ENCODE measurements around the gene PNKD.

Gene PNKD

DNA sequence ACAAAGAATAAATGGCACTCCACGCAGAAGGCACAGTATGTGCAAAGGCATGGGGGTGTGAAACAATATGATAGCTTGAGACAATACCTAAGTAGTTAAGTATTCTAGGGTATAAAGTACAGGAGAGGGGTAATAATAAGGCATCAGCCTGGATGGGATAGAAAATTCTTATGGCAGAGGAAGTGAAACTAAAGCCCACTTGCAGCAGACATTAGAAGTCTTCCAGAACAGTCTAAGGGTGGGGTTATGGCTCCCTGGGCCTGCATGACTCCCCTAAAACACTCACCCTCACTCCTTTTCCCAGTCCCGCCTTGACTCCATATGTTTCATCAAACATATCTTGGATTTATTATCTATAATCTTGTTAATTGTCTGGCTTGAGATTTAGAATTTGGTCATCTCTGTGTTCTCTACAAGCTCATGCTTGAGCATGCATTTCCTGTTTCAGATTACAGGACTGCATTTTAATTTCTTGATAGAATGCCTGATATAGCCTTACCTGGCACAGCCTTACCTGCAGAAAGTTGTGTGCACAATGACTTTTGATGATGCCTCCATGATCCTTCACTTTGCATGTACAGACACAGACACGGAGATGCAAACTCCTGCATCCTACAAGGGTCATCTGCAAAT lies 50.5 kb downstream of the PNKD start:
- DNase-seq: no peak

DNA sequence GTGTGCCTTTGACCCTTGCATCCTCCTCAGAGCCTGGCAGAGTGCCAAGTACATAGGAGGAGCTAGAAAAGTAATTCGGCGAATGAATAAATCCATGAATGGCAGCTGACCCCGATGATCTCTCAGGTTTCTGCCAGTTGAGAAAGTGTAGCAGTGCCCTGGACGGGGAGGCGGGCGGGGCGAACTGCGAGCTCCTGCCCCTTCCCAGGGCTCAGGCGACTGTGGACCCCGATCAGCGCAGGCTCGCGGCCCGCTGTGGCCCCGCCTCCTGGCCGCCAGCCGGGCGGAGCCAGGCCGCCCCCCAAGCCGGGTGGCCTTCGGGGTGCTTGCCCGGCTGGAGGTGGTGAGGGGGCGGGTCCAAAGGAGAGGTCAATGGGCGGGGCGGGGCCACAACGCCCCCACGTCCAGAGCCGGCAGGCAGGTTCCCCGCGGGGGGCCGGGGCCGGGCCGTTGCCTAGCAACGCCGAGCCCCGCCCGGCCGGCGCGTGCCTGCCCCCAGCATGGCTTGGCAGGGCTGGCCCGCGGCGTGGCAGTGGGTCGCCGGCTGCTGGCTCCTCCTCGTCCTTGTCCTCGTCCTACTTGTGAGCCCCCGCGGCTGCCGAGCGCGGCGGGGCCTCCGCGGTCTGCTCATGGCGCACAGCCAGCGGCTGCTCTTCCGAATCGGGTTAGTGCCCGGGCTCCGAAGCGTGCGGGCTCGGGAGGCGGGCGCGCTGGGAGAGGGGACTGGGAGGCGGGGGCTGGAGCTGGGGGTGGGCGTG lies 52.6 kb downstream of the PNKD start:
- peak; percentile 73 for DNase-seq

DNA sequence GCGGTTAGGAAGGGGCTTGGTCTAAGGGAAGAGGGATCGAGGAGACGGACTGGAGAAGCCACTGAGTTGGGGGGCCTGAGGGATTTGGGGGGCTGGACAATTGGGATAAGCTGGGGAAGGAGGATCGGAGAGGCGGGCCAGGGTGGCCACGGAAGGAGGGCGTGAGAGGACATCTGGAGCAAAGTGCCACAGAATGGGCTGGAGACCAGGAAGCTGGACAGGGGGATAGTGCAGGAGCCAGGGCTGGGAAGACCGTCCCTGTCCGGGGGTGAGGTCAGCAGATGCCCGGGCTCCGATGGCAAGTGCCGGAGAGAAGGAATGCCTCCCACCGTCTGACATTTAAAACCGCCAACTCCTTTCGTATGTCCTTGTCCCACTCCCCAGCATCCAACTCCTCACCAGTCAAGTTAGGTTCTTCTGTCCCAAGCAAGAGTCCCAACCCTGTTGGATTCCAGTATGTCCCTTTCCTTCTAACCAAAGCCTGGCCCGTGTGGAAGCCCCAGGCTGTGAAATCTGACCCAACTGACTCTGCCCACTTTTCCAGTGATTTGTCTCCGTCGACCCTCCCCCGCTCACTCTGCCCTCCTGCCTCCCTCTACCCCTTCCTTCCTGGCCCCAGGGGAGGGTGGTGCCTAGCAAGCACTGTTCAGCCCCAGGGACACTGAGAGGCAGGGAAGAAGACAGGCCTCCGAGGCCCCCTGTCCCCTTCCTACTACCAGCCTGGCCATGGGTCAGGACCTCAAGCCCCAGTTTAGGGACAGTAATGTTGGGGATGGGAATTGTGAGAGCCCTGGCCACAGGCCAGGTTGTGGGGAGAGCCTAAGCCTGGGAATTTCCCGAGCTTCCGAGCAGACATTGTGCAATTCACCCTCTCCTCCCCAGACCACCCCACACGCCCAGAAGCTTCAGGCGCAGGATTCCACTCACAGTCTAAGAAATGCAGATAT lies 53.5 kb downstream of the PNKD start:
- DNase-seq: peak; percentile 27

DNA sequence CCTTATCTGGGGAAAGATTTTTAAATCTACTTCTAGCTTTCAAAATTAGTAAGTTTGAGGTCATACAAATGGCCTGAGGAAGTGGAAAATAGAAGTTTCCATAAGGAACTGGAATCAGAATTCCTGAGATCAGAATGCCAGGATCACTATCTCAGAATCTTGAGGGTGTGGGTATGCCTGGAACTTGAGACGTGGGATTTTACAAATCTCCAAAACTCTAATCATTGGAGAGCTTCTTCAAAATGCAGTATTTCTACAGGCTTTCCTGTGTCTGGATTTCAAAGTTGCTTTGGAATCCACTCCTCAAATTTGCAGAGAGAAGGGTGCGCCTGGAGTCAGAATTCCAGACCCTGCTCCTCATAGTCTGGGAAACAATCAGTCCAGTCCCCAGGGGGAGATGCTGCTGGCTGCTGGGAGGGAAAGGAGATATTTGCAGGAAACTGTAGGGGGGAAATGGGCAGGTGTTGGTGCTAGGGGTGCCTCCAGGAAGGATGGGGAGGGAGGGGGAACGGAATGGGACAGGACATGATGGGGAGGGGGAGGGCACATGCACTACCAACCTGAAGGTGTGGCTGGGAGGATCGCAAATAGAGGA lies 55.3 kb downstream of the PNKD start:
- DNase-seq: no peak

DNA sequence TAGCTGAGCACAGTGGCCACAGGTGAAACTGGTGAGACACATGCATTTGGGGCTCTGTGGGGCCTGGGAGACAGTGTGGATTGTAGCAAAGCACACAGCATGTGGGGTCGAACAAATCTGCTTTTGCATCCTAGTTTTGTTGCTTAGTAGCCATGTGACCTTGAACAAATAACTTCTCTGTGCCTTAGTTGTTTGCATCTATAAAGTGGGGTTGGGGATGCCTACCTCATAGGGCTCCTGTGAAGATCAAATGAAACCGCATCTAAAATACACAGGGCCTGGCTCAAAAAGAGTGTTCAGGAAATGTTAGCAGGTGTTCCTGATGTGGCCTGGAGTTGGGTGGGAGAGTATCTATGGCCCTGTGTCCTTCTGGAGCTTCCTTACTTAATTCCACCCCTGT lies 56.0 kb downstream of the PNKD start:
- DNase-seq: no peak

DNA sequence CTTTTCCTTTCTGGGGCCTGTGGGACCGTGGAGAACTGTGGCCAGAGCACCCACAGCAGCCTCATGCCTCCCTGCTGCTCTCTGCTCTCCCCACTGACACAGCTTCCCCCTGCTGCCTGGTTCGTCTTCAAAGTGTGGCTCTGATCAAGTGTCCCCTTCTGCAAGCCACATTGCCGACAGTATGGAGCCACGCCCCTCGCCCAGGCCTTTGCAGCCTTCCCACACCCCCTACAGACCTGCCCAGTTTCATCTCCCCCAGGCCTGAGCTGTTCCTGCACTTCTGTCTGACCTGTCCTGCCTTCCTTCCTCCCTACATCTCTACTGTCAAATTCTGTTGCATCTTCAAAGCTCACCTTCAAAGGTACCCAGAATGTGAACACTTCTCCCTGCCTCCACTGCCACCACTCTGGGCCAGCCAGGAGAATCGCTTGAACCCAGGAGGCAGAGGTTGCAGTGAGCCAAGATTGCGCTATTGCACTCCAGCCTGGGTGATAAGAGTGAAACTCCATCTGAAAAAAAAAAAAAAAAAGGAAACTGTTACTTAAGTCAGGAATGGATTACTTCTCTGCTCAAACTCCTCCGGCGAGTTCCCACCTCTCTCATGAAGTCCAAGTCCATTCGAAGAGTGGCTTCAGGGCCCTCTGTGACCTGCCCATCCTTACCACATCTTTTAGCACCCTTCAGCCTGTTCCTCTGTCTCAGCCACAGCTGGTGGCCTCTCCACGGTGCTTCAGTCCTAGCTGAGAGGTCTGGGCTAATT lies 57.3 kb downstream of the PNKD start:
- no peak for DNase-seq

DNA sequence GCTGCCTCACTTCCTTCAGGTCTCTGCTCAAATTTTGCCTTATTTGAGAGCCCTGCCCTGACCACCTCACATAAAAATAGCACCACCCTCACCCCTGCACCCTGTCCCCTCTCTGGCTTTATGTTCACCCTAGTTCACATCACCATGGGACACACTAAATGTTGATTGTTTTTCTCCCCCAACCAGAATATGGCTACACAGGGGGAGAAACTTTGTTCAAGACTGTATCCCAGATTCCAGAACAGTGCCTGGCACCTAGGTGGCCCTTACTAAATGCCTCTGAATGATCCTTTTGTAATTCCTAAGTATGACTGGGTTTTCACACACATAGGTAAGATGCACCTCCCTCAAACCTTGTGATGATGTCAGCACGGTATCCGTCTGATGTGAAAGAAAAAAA lies 58.0 kb downstream of the PNKD start:
- DNase-seq: no peak

DNA sequence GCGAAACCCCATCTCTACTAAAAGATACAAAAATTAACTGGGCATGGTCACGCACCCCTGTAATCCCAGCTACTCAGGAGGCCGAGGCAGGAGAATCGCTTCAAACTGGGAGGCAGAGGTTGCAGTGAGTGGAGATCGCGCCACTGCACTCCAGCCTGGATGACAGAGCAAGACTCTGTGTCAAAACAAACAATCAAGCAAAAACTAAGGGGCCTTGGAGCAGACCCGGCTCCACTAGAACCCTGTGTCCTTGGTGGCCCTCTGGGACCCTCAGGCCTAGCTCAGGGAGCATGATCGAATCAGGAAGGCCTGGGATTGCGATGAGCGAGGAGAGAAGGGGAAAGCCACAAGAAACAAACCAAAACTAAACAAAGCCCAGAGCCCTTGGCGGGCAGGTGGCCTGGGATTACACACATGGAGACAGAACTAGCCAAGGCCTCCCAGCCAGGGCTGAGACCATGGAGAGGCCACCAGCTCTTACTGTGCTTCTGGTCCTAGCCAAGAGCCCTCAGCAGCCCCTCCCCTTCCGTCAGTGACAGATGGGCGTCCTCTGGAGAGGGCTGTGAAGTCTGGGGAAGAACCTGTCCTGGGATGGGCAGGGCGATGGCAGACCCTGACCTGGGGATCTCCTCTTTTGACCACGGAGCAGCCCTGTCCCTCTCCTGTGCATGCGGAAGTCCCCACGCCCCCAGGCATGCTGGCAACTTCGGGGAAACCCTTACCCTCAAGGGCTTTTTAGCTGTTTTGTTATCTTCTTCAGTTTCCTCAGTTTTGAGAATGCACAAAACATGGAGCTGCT lies 58.9 kb downstream of the PNKD start:
- DNase-seq: no peak

DNA sequence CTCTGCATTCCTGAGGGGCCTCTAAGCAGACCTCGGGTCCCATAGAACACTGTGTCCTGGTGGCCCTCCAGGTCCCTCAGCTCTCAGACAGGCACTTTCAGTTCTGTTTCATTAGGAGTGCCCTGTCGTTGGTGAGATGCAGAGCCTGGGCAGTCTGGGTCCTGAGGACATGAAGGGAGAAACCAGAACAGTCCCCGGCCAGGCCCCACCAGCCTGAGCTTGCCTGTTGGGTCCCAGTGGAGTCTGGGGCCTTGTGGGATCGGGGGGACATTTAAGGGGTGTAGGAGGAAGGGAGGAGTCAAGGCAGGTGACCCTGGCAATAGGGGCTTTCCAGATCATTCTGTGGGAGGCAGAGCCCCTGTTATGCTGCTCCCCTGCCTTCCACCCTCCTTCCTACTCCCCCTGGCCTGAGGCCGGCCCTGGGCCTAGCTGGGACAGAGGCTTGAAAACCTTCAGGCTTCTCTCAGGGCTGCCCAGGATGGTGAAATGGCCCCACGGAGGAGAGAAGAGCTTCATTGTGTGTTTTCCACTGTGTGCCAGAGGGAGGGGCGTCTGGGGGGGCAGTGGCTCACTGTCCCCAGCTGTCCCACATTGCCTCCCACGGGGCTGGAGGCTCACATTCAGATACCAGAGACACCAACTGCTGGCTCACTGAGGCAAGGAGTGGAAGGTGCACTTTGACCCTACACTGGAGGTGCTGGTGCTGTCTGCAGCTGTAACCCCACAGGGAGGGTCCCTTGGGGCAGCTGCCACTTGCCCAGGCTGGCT lies 59.7 kb downstream of the PNKD start:
- DNase-seq: no peak

DNA sequence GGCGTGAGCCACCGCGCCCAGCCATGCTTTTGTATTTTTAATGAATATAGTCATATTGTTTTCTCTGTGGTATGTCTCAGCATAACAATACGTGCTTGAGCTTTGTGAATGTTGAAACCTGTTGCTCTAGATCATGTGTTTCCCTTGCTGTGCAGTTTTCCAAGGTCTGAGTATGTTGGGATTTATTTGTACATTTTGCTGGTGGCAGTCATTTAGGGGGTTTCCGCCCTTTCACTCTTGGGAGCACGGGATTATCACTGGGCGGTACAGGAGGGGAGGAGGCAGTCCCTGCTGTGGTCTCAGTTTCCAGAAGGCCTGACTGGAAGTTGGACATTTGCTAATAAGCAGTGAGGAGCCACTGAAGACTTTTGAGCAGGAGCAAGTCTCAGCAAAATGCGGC lies 61.4 kb downstream of the PNKD start:
- DNase-seq: no peak

DNA sequence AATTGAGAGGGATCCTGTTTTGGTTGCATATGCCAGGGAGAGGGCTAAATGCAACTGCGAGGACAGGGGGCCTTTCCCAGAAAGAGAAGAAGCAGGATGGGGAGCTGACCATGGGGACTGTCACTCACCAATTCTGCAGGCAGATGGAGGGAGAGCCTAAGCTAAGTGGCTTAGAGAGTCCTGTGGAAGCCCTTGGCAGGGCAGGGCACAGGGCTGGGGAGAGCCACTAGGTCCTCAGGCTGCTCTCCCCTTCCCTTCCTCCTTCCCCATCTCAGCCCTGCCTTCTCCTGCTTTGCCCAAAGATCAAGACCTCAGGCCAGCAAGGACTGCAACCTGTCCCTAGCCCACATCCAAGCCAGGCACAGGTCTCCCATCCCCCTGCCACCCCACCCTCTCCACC lies 62.0 kb downstream of the PNKD start:
- DNase-seq: no peak

DNA sequence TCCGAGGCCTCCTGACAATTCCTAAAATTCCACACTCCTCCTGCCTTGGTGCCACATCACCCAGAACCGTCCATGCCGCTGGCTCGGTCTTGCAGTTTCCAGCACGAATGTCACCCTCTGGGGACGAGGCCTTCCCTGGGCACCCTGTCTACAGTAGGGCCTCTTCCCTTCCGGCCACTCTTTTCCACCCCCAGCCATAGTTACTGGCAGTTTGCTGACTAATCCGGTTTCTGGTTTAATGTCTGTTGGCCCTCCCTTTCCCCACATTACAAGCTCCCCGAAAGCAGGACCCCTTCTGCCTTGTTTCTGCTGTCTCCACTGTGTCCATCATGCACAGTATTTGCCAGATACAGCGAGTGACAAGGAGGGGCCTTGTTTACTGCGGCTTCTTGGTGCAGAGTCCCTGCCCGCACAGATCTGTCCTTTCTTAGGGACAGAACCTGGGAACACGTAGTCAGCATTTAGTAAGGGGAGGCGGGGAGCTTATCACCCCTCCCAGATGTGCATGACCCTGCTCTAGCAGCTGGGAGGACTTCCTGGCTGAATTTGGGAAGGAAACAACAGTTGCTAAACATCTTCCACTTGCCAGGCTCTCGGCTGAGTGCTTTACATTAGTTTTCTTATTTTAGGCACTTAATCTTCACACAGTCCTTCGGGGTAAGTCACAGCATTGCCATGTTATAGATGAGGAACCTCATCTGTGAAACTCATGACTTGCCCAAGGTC lies 62.8 kb downstream of the PNKD start:
- DNase-seq: no peak

DNA sequence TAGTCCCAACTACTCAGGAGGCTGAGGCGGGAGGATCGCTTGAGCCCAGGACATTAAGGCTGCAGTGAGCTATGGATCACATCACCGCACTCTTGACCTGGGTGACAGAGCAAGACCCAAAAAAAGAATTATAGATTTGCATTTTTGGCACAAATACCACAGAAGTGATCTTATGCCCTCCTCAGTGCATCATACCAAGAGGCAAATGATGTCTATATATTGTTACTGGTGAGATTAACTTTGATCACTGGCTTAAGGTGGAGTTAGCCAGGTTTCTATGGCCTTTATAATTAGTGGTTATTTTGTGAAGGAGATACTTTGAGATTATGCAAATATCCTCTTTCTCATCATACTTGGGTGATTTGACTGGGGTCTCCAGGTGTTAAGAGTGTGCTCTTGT lies 64.2 kb downstream of the PNKD start:
- DNase-seq: no peak

DNA sequence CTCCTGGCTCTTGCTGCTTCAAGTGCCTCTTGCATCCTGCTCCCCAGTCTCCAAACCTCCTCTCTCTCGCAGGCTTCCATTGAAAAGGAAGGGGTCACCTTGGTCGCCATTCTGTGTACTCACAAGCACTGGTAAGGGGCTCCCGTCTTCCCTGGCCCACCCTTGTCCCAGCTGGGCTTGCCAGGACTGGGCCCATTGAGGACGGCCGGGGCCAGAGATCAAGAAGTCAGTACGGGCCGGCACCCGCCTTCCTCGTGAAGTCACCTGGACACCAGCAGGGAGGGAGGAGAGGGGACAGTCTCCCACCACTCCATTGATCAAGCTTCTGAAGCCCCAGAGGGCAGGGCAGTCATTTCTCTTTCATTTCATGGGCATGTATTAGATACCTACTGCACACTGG lies 70.3 kb downstream of the PNKD start:
- DNase-seq: no peak

DNA sequence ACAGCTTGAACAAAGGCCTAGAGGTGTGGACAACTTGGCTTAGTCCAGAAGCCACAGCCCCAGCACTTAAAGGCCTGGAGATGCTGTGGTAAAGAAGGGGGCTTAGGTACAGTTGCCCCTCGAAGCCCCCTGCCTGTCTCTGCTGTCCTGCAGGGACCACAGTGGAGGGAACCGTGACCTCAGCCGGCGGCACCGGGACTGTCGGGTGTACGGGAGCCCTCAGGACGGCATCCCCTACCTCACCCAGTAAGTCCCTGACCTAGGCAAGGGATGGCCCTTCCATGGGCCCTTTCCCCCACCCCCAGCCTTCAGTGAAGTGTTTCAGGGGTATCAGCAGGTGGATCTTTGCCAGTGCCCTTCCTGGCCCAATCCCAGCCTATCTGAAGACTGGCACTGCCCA lies 71.1 kb downstream of the PNKD start:
- DNase-seq: no peak

DNA sequence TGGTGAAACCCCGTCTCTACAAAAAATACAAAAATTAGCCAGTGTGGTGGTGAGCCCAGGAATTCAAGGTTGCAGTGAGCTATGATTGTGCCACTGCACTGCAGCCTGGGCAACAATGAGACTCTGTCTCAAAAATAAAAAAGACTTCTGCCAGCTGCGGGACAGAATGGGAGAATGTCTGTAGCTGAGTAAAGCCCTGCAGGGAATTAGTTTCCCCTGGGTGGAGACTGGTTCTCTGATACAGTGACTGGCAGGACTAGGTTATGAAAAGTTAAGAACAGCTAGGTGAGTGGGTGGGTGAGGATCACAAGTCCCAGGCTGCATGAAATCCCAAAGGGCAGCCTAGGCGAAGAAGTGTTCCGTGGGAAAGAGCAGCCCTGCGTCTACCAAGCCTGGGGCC lies 72.5 kb downstream of the PNKD start:
- no peak for DNase-seq

DNA sequence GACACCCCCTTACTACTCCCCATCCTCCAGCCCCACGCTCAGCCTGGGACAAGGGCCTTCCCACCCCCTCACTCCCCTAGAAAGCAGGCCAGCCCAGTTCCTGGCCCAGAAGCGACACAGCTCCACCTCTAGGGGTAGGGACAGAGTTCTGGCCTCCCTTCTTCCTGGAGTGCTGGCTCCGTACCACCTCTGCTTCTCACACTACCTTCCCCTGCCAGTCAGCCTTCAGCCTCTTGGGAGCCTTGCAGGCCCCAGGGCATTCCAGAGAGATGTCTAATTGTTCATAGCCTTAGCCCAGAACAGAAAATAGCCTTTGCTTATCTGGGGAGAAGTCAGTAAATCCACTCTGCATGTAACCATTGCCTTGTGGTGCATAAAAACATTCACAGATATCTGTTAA lies 73.3 kb downstream of the PNKD start:
- DNase-seq: no peak

DNA sequence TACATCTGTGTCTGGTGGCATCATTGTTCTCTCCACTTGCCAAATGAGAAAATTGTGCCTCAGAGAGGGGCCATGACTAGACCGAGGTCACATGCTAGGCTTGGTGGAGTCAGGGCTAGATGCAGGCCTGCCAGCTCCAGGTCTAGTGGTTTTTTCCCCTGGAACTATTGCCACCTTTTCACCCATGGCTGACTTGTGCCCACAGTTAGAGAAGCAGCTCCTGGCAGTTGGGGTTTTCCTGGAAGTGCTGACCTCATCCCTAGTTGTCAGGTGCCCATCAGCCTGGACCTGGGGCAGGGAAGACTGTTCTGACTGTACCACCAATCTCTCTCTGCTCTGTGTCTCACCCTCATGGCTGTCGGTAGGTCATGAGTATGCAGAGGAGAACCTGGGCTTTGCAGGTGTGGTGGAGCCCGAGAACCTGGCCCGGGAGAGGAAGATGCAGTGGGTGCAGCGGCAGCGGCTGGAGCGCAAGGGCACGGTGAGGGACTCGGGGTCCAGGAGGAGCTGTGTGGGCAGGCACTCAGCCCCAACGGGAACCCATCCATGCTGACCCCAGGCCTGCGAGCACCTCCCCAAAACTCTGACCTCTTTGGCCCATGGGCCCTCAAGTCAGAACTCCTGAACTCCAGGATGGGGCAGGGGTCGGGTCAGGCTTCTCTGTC lies 73.9 kb downstream of the PNKD start:
- DNase-seq: no peak

DNA sequence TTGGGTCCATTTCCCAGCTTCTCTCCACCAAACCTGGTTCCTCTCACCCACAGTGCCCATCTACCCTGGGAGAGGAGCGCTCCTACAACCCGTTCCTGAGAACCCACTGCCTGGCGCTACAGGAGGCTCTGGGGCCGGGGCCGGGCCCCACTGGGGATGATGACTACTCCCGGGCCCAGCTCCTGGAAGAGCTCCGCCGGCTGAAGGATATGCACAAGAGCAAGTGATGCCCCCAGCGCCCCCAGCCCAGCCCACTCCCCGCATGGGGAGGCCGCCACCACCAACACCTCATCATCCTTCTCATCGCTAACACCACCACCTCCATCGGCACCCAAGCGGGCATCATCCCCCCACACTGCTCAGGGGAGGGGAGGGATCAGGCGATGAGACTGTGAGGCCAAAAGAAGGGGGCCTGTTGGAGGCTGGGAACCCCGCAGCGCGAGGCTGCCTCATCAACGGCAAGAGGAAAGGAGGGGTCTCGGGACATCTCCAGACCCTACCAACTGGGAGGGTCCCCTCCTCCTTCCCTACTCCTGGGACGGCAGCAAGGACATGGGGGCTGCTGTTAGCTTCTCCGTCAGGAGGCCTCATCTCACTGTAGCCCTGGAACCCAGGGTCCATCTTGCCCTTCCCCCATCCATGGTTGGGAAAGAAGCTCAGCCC lies 74.6 kb downstream of the PNKD start:
- no peak for DNase-seq

Data from DMS79 treated with DMSO at 0.1 percent for 48 hours (cell line).